ENCODE data around the gene MED13.

- TF ChIP-seq EP300 (IDR thresholded peaks at IDR 0.05; ENCODE audit: borderline replicate concordance), result no peak
- no peak for TF ChIP-seq REST (IDR thresholded peaks at IDR 0.05; ENCODE audit: low read depth)
- TF ChIP-seq YY1 (IDR thresholded peaks at IDR 0.05; ENCODE audit: low read depth), result no peak
- TF ChIP-seq USF1 (IDR thresholded peaks at IDR 0.05), result no peak
- no peak for TF ChIP-seq CEBPB (IDR thresholded peaks at IDR 0.05)
- no peak for TF ChIP-seq TAF1 (IDR thresholded peaks at IDR 0.05; ENCODE audit: low read depth)
- no peak for TF ChIP-seq FOXM1 (IDR thresholded peaks at IDR 0.05; ENCODE audit: borderline replicate concordance, low read depth)
- no peak for TF ChIP-seq NFIC (IDR thresholded peaks at IDR 0.05)
- no peak for TF ChIP-seq TCF12 (IDR thresholded peaks at IDR 0.05; ENCODE audit: low read depth)
- TF ChIP-seq RAD21 (IDR thresholded peaks at IDR 0.05; ENCODE audit: low read depth), result no peak
- no peak for TF ChIP-seq MAX (IDR thresholded peaks at IDR 0.05)
- no peak for TF ChIP-seq TEAD4 (IDR thresholded peaks at IDR 0.05)
Observed at GRCh38 chr17:61980535-61980934, 84.5 kb downstream of the MED13 start.

All from Ishikawa (cell line).